ENCODE data around the gene ST6GAL1.
"Not testable (repeated sequence)": the region's sequence is repeated elsewhere in the genome, so short reads cannot be mapped to it uniquely, and the experiment has no call there.

The ST6GAL1 gene, protein sequence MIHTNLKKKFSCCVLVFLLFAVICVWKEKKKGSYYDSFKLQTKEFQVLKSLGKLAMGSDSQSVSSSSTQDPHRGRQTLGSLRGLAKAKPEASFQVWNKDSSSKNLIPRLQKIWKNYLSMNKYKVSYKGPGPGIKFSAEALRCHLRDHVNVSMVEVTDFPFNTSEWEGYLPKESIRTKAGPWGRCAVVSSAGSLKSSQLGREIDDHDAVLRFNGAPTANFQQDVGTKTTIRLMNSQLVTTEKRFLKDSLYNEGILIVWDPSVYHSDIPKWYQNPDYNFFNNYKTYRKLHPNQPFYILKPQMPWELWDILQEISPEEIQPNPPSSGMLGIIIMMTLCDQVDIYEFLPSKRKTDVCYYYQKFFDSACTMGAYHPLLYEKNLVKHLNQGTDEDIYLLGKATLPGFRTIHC

GRCh38 chr3:186930143-186930640 lies at the start of gene ST6GAL1:
TSS of gene ST6GAL1 (plus strand) at chr3:186930526. CDS start at chr3:187042704, 112,178 bp downstream.
- TF ChIP-seq, protein P1, sequence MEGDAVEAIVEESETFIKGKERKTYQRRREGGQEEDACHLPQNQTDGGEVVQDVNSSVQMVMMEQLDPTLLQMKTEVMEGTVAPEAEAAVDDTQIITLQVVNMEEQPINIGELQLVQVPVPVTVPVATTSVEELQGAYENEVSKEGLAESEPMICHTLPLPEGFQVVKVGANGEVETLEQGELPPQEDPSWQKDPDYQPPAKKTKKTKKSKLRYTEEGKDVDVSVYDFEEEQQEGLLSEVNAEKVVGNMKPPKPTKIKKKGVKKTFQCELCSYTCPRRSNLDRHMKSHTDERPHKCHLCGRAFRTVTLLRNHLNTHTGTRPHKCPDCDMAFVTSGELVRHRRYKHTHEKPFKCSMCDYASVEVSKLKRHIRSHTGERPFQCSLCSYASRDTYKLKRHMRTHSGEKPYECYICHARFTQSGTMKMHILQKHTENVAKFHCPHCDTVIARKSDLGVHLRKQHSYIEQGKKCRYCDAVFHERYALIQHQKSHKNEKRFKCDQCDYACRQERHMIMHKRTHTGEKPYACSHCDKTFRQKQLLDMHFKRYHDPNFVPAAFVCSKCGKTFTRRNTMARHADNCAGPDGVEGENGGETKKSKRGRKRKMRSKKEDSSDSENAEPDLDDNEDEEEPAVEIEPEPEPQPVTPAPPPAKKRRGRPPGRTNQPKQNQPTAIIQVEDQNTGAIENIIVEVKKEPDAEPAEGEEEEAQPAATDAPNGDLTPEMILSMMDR (IDR thresholded peaks at IDR 0.05; ENCODE audit: low read depth, low read length), result 0 out of 2 replicates have a peak, but pooled peaks have one; percentile 5
- H3K4me3 ChIP-seq (ENCODE audit: low read depth, low read length), result peak within 1 kb of the TSS; percentile 56

DNA sequence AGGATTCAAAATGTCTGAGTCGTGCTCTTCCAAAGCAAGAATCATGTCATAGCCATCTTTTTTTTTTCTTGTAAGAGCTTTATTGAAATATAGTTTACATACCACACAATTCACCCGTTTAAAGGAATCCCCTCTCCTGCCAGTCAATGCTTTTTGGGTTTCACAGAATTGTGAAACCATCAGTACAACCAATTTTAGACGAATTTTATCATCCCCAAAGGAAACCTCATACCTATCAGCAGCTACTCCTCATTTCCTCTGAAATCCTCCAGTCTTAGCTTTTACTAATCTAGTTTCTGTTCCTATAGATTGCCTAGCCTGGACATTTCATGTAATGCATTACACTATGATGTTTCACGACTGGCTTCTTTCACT lies 48.2 kb upstream of the ST6GAL1 start:
- TF ChIP-seq, protein P1 (IDR thresholded peaks at IDR 0.05; ENCODE audit: low read depth, low read length), result no peak
- no peak overlapping the region for H3K4me3 ChIP-seq (ENCODE audit: low read depth, low read length)

DNA sequence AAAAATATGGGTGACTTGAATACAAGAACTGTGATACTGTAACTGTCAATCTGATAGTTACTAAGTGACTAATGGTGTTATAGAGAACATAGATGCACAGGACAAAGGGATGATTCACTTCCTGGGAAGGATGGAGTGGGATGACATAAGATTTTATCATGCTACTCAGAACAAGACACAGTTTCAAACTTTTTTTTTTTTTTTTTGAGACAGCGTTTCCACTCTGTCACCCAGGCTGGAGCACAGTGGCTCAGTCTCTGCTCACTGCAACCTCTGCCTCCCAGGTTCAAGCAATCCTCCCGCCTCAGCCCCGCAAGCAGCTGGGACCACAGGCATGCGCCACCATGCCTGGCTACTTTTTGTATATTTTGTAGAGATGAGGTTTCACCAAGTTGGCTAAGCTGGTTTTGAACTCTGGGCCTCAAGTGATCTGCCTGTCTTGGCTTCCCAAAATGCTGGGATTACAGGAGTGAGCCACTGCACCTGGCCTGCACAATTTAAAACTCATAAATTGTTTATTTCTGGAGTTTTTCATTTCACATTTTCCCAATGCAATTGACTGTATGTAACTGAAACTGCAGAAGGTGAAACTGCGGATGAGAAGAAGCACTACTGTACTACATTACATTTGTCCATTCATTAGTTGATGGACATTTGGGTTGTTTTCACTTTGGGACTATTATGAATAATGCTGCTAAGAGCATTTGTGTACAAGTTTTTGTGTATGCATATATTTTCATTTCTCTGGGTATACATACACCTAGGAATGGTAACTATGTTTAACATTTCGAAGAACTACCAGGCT lies 47.2 kb upstream of the ST6GAL1 start:
- TF ChIP-seq, protein P1 (IDR thresholded peaks at IDR 0.05; ENCODE audit: low read depth, low read length), result no peak
- no peak overlapping the region for H3K4me3 ChIP-seq (ENCODE audit: low read depth, low read length)

DNA sequence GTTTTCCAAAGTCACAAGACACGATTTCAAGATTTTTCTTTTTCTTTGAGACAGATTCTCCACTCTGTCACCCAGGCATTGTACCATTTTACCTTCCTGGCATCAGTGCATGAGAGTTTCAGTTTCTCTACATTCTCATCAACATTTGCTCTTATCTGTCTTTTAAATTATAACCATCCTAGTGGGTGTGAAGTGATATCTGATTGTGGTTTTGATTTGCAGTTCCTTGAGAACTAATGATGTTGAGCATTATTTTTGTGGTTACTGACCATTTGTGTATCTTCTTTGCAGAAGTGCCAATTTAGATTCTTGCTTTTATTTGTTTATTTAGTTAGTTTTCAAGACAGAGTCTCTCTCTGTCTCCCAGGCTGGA lies 46.7 kb upstream of the ST6GAL1 start:
- TF ChIP-seq, protein P1 (IDR thresholded peaks at IDR 0.05; ENCODE audit: low read depth, low read length), result no peak

GRCh38 chr3:186884868-186885267 lies 45.5 kb upstream of the ST6GAL1 start:
- not testable (repeated sequence) for H3K4me3 ChIP-seq (ENCODE audit: low read depth, low read length)

More for the DNA sequence above, 46.7 kb upstream of the ST6GAL1 start:
- no peak overlapping the region for H3K4me3 ChIP-seq (ENCODE audit: low read depth, low read length)

GRCh38 chr3:186886202-186886981 lies 43.9 kb upstream of the ST6GAL1 start:
- H3K4me3 ChIP-seq (ENCODE audit: low read depth, low read length), result no peak overlapping the region
- TF ChIP-seq, protein P1 (IDR thresholded peaks at IDR 0.05; ENCODE audit: low read depth, low read length), result no peak

GRCh38 chr3:186887507-186887938 lies 42.8 kb upstream of the ST6GAL1 start:
- not testable (repeated sequence) for H3K4me3 ChIP-seq (ENCODE audit: low read depth, low read length)

Measured in WI38 (cell line).